ENCODE results near the gene DLX4.

The DLX4 gene

GRCh38 chr17:50013079-50013478 is 44.1 kb downstream of the DLX4 start:
- H3K4me3 ChIP-seq (ENCODE audit: low read depth, low read length), result no peak overlapping the region
- TF ChIP-seq CTCF (IDR thresholded peaks at IDR 0.05; ENCODE audit: borderline replicate concordance, insufficient read depth, low read depth, low read length), result no peak

- no peak for TF ChIP-seq CTCF (IDR thresholded peaks at IDR 0.05; ENCODE audit: borderline replicate concordance, insufficient read depth, low read depth, low read length)
- H3K4me3 ChIP-seq (ENCODE audit: low read depth, low read length), result no peak overlapping the region
Measured at GRCh38 chr17:50014471-50015088, 45.6 kb downstream of the DLX4 start.

- TF ChIP-seq CTCF (IDR thresholded peaks at IDR 0.05; ENCODE audit: borderline replicate concordance, insufficient read depth, low read depth, low read length), result no peak
- H3K4me3 ChIP-seq (ENCODE audit: low read depth, low read length), result no peak overlapping the region
Measured at GRCh38 chr17:50015146-50015545, 46.2 kb downstream of the DLX4 start.

- no peak overlapping the region for H3K4me3 ChIP-seq (ENCODE audit: low read depth, low read length)
- TF ChIP-seq CTCF (IDR thresholded peaks at IDR 0.05; ENCODE audit: borderline replicate concordance, insufficient read depth, low read depth, low read length), result no peak
Measured at GRCh38 chr17:50018909-50019308, 49.9 kb downstream of the DLX4 start.

GRCh38 chr17:50020841-50021599 is 52.0 kb downstream of the DLX4 start:
- TF ChIP-seq CTCF (IDR thresholded peaks at IDR 0.05; ENCODE audit: borderline replicate concordance, insufficient read depth, low read depth, low read length), result no peak
- H3K4me3 ChIP-seq (ENCODE audit: low read depth, low read length), result no peak overlapping the region

- no peak for TF ChIP-seq CTCF (IDR thresholded peaks at IDR 0.05; ENCODE audit: borderline replicate concordance, insufficient read depth, low read depth, low read length)
- no peak overlapping the region for H3K4me3 ChIP-seq (ENCODE audit: low read depth, low read length)
Measured at GRCh38 chr17:50021681-50022370, 52.8 kb downstream of the DLX4 start.

Data from GM12875 (cell line).